ENCODE results near the gene CCDC68.
"Not testable (repeated sequence)": the region's sequence is repeated elsewhere in the genome, so short reads cannot be mapped to it uniquely, and the experiment has no call there.

The CCDC68 gene

DNA sequence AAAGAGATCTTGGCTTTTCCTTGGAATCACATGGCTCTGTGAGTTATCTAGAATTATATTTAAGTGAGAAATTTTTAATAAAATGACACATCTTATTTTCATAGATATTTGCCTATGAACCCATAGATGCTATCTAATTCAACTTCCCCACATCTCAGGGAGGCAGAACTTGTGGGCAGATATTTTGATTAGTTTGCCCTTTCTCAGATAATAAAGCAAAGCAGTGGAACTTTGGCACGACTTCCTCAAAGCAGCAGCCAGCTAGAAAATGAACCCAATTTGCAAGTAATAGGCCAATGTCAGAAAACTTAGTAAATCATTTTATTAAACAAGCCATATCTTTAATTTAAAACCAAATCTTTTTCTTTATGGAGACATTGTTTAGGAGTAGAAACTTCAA, 98.3 kb downstream of the CCDC68 start:
- Histone ChIP-seq H3K27me3 (no peaks in the 10 kb centered on the region), H3K4me3 (ENCODE audit: low read depth in 1 of 2, low read length in 1 of 2) (no peak overlapping the region), H3K27ac (no peak overlapping the region), H3K9me3 (no peaks in the 10 kb centered on the region), H3K4me1 (ENCODE audit: control insufficient read depth in 1 of 2, insufficient read depth in 1 of 2, low read depth in 1 of 2, low read length in 1 of 2) (no peaks in the 10 kb centered on the region), H3K36me3 (no peaks in the 10 kb centered on the region)
- TF ChIP-seq, protein P1, sequence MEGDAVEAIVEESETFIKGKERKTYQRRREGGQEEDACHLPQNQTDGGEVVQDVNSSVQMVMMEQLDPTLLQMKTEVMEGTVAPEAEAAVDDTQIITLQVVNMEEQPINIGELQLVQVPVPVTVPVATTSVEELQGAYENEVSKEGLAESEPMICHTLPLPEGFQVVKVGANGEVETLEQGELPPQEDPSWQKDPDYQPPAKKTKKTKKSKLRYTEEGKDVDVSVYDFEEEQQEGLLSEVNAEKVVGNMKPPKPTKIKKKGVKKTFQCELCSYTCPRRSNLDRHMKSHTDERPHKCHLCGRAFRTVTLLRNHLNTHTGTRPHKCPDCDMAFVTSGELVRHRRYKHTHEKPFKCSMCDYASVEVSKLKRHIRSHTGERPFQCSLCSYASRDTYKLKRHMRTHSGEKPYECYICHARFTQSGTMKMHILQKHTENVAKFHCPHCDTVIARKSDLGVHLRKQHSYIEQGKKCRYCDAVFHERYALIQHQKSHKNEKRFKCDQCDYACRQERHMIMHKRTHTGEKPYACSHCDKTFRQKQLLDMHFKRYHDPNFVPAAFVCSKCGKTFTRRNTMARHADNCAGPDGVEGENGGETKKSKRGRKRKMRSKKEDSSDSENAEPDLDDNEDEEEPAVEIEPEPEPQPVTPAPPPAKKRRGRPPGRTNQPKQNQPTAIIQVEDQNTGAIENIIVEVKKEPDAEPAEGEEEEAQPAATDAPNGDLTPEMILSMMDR (IDR thresholded peaks at IDR 0.05) = no peak

DNA sequence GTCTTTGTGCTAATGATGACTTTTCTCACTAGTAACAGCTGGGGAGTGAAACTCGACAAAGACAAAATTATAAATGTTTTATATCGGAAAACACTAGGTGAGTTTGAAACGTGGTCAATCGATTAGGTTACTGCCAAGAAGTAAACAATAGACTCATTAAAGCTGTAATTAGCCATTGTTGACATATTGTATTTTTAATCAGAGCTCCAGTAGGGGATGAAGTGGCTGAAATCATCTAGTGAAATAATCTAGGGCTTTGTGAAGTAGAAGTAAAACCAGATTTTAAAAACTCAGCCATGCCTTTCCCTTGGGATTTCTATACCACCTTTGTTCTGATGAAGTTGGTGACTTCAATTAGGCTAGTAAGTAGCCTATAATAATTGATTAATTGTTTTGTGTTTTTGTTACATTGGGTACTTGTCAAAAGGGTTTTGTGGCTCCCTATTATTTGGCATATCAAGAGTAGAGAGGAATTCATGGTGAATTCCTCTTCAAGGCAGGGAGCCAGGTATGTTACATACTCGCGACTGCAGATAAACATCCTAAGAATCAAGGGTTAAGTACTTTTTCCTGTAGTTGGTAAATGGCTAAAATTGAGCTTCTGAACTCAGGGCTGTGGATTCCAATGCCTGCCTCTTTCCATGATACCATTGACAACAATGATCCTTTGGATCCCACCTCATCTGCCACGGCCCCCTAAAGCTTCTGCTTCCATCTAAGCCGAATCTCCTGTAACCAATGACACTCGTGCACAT, 99.4 kb downstream of the CCDC68 start:
- no peak overlapping the region for H3K27ac ChIP-seq
- H3K9me3 ChIP-seq = no peaks in the 10 kb centered on the region
- H3K4me1 ChIP-seq (ENCODE audit: control insufficient read depth in 1 of 2, insufficient read depth in 1 of 2, low read depth in 1 of 2, low read length in 1 of 2) = no peaks in the 10 kb centered on the region
- no peaks in the 10 kb centered on the region for H3K36me3 ChIP-seq
- no peak overlapping the region for H3K4me3 ChIP-seq (ENCODE audit: low read depth in 1 of 2, low read length in 1 of 2)
- TF ChIP-seq, protein P1 (IDR thresholded peaks at IDR 0.05) = no peak
- H3K27me3 ChIP-seq = no peaks in the 10 kb centered on the region

DNA sequence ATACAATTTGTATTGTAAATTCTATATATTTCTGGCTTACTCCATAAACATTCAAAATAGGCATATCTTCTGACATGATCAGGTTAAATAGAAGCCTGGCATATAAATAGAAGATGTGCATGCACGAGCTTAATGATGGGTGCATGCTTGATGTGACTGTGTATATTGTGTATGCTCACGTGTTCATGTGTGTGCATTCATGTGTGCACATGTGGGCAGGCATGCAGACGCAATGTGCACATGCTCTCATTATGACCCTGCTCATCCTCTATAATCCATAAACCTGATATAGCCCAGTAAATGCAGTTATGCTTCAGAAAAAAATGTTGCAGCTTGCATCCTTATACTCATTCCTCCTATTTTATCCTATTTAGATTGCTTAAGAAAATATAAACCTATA, 101.8 kb downstream of the CCDC68 start:
- Histone ChIP-seq H3K27ac (no peak overlapping the region), H3K4me3 (ENCODE audit: low read depth in 1 of 2, low read length in 1 of 2) (no peak overlapping the region)

DNA sequence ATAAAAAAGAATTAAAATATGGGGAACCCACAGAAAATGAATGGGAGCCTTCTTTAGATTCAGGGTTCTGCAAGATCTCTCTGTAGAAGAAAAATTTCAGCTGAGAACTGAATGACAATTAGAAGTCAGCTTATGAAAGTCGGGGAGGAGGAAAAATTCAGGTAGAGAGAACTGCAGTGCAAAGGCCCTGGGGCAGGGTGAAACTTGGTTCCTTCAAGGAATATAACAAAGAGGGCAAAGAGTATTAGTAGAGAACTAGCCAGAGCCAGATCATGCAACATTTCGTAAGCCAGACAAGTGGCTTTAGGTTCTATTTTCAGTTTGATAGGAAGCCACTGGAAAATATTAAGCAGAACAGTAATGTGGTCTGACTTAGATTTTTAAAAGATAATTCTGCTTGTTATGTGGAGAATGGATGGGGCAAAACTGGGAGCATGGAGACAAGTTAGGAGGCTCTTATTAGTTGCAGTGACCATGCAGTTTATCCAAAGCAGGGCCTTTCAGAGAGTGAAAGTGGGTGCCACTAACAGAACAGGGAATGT, 103.1 kb downstream of the CCDC68 start:
- Histone ChIP-seq H3K4me3 (ENCODE audit: low read depth in 1 of 2, low read length in 1 of 2) (no peak overlapping the region), H3K9me3 (no peaks in the 10 kb centered on the region), H3K4me1 (ENCODE audit: control insufficient read depth in 1 of 2, insufficient read depth in 1 of 2, low read depth in 1 of 2, low read length in 1 of 2) (peaks cover 18 to 21% of the 10 kb centered on the region in 2 experiments), H3K36me3 (no peaks in the 10 kb centered on the region), H3K27me3 (no peaks in the 10 kb centered on the region), H3K27ac (no peak overlapping the region)
- TF ChIP-seq, protein P1 (IDR thresholded peaks at IDR 0.05) = no peak

More for the DNA sequence above, 101.8 kb downstream of the CCDC68 start:
- H3K4me1 ChIP-seq (ENCODE audit: control insufficient read depth in 1 of 2, insufficient read depth in 1 of 2, low read depth in 1 of 2, low read length in 1 of 2) = peaks cover 8 to 12% of the 10 kb centered on the region in 2 experiments
- TF ChIP-seq, protein P1 (IDR thresholded peaks at IDR 0.05) = no peak
- no peaks in the 10 kb centered on the region for H3K36me3 ChIP-seq
- no peaks in the 10 kb centered on the region for H3K9me3 ChIP-seq
- no peaks in the 10 kb centered on the region for H3K27me3 ChIP-seq

DNA sequence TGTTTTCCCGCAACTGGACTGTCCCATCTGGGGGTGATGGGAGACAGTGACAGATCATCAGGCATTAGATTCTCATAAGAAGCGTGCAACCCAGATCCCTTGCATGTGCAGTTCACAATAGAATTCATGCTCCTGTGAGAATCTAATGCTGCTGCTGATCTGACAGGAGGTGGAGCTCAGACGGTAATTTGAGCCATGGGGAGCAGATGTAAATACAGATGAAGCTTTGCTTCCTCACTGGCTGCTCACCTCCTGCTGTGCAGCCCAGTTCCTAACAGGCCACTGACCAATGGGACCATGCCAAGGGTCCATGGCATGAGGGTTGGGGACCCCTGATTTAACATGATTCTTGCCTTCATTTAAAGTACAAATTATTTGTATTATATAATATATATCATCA, 104.2 kb downstream of the CCDC68 start:
- not testable (repeated sequence) for H3K9me3 ChIP-seq; H3K27me3 ChIP-seq; H3K4me3 ChIP-seq (ENCODE audit: low read depth in 1 of 2, low read length in 1 of 2); H3K27ac ChIP-seq; H3K36me3 ChIP-seq
- H3K4me1 ChIP-seq (ENCODE audit: control insufficient read depth in 1 of 2, insufficient read depth in 1 of 2, low read depth in 1 of 2, low read length in 1 of 2) = peaks cover 18 to 21% of the 10 kb centered on the region in 2 experiments
